Lower leg skin (tissue), 3 donors: Measurements from ENCODE around the gene DCTN5.

ENCODE experiments used
- POLR2A ChIP-seq, 2 donors: fragments of 450-650 bp; IDR thresholded peaks; one replicate each; pipeline ENCODE4 v1.6.1; 2016 to 2017; ENCODE audit warnings: antibody characterized with exemption in 2 of 2, mild to moderate bottlenecking in 1 of 2, moderate library complexity in 1 of 2
- TF ChIP-seq, protein P1 (sequence below), 3 donors: fragments of 450-650 bp; IDR thresholded peaks; one replicate each; pipeline ENCODE4 v1.5.1; 2016; ENCODE audit warnings: antibody characterized with exemption in 3 of 3, mild to moderate bottlenecking in 3 of 3, moderate library complexity in 2 of 3

DNA sequence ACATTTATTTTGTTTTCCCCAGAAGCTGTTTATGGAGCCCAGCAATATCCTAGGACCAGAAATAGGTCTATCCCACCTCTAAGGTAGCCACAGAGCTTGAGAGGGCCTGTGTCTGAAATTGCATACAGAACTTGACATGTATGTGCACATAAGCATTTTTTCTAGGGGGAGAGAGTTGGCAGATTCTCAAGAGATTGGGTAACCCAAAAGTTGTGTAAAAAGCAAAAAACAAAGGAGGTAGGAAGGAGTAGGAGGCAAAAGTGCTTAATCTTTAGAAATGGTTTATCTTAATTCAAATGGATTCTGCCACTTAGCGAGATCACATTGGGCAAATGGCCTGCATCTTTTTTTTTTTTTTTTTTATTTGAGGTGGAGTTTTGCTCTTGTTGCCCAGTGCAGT, 40.9 kb downstream of the DCTN5 start:
- TF ChIP-seq, protein P1, sequence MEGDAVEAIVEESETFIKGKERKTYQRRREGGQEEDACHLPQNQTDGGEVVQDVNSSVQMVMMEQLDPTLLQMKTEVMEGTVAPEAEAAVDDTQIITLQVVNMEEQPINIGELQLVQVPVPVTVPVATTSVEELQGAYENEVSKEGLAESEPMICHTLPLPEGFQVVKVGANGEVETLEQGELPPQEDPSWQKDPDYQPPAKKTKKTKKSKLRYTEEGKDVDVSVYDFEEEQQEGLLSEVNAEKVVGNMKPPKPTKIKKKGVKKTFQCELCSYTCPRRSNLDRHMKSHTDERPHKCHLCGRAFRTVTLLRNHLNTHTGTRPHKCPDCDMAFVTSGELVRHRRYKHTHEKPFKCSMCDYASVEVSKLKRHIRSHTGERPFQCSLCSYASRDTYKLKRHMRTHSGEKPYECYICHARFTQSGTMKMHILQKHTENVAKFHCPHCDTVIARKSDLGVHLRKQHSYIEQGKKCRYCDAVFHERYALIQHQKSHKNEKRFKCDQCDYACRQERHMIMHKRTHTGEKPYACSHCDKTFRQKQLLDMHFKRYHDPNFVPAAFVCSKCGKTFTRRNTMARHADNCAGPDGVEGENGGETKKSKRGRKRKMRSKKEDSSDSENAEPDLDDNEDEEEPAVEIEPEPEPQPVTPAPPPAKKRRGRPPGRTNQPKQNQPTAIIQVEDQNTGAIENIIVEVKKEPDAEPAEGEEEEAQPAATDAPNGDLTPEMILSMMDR (IDR thresholded peaks at IDR 0.05), result no peak
- TF ChIP-seq POLR2A (IDR thresholded peaks at IDR 0.05), result no peak
